C4-2B (cell line): Measurements from ENCODE around the gene CFAP20.
"Not testable (repeated sequence)": the region's sequence is repeated elsewhere in the genome, so short reads cannot be mapped to it uniquely, and the experiment has no call there.

Source experiments
- H3K27ac ChIP-seq: fragments of 450-650 bp; 2 replicates; pipeline ENCODE4 v1.5.1; 2017
- CTCF ChIP-seq: fragments of 450-650 bp; conservative IDR thresholded peaks from 2 replicates; pipeline ENCODE4 v1.5.1; 2017; ENCODE audit warnings: mild to moderate bottlenecking
- ZFX ChIP-seq: fragments of 450-650 bp; IDR thresholded peaks from 2 replicates; pipeline ENCODE4 v1.6.1; 2017

The CFAP20 gene

GRCh38 chr16:58074657-58075056 is 54.5 kb downstream of the CFAP20 start:
- TF ChIP-seq ZFX = no peak
- TF ChIP-seq CTCF = no peak
- H3K27ac ChIP-seq = no peak overlapping the region

DNA sequence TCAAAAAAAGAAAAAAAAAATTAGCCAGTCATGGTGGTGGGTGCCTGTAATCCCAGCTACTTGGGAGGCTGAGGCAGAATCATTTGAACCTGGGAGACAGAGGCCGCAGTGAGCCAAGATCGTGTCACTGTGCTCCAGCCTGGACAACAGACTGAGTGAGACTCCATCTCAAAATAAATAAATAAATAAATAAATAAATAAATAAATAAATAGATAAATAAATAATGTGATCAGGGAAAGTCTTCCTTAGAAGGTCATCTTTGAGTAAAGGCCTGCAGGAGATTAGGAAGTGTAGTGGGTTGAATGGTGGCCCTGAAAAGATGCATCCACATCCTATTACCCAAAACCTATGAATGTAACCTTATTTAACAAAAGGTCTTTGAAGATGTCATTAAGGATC is 56.1 kb downstream of the CFAP20 start:
- not testable (repeated sequence) for H3K27ac ChIP-seq

GRCh38 chr16:58072134-58072533 is 57.0 kb downstream of the CFAP20 start:
- H3K27ac ChIP-seq = not testable (repeated sequence)

GRCh38 chr16:58070585-58070984 is 58.6 kb downstream of the CFAP20 start:
- H3K27ac ChIP-seq = no peak overlapping the region
- no peak for TF ChIP-seq ZFX
- no peak for TF ChIP-seq CTCF
